ENCODE results near the gene ALG3. TPM values are rescaled to one million over a fixed set of nuclear protein-coding genes. Genes with fewer than 3 reads are reported as not detected.

The ALG3 gene
- polyA plus RNA-seq, 4 donors = 13.0 to 87.4 (median 32.3) TPM

DNA sequence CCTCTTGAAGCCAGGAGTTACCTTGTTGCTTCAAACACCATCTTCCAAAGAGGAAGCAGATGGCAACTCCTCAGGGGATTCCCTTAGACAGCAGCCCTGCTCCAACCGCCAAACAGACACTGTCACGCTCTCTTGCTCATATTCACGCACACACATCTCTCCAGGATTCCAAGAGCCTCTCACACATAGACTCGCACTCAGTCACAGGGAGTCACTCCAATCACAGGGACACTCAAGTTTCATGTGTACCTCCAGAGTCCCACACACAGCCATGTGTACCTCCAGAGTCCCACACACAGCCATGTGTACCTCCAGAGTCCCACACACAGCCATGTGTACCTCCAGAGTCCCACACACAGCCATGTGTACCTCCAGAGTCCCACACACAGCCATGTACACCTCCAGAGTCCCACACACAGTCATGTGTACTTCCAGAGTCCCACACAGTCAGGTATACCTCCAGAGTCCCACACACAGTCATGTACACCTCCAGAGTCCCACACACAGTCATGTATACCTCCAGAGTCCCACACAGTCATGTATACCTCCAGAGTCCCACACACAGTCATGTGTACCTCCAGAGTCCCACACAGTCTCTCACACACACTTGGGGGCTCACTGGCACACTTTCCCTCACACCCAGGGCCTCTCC is 13.3 kb downstream of the ALG3 start:
- Histone ChIP-seq H3K4me3 (ENCODE audit: low read depth in 1 of 3, low read length in 3 of 3) (no peak overlapping the region), H3K9me3 (ENCODE audit: control insufficient read depth in 2 of 2, insufficient read depth in 1 of 2, low read depth in 1 of 2, low read length in 1 of 2) (peaks cover 0 to 2% of the 10 kb centered on the region in 2 donors), H3K27ac (ENCODE audit: low read depth in 1 of 3, low read length in 2 of 3) (no peak overlapping the region), H3K36me3 (ENCODE audit: control insufficient read depth in 3 of 3, insufficient read depth in 2 of 3, low read depth in 1 of 3, low read length in 3 of 3) (peaks cover 0 to 2% (median 0%) of the 10 kb centered on the region in 3 donors), H3K4me1 (ENCODE audit: control insufficient read depth in 3 of 3, insufficient read depth in 2 of 3, low read depth in 1 of 3, low read length in 2 of 3) (no peaks in the 10 kb centered on the region), H3K27me3 (ENCODE audit: control insufficient read depth in 3 of 3, insufficient read depth in 3 of 3, low read length in 3 of 3) (peaks cover 0 to 37% (median 17%) of the 10 kb centered on the region in 3 donors)
- WGBS, 3 donors = 82 to 91% (median 86%) methylated on average over 4 of the region's 4 CpGs
- FAIRE-seq = no peak
- no peak for DNase-seq

GRCh38 chr3:184234671-184235380 is 13.9 kb downstream of the ALG3 start:
- H3K27ac ChIP-seq (ENCODE audit: low read depth in 1 of 3, low read length in 2 of 3) = no peak overlapping the region
- peaks cover 0 to 2% (median 0%) of the 10 kb centered on the region in 3 donors for H3K4me1 ChIP-seq (ENCODE audit: control insufficient read depth in 3 of 3, insufficient read depth in 2 of 3, low read depth in 1 of 3, low read length in 2 of 3)
- FAIRE-seq (no peak), DNase-seq (no peak)
- H3K27me3 ChIP-seq (ENCODE audit: control insufficient read depth in 3 of 3, insufficient read depth in 3 of 3, low read length in 3 of 3) = peaks cover 0 to 41% (median 21%) of the 10 kb centered on the region in 3 donors
- H3K9me3 ChIP-seq (ENCODE audit: control insufficient read depth in 2 of 2, insufficient read depth in 1 of 2, low read depth in 1 of 2, low read length in 1 of 2) = peaks cover 0 to 2% of the 10 kb centered on the region in 2 donors
- H3K36me3 ChIP-seq (ENCODE audit: control insufficient read depth in 3 of 3, insufficient read depth in 2 of 3, low read depth in 1 of 3, low read length in 3 of 3) = peaks cover 0 to 2% (median 0%) of the 10 kb centered on the region in 3 donors
- WGBS, 3 donors = 82 to 90% (median 87%) methylated on average over 19 of the region's 19 CpGs
- no peak overlapping the region for H3K4me3 ChIP-seq (ENCODE audit: low read depth in 1 of 3, low read length in 3 of 3)

DNA sequence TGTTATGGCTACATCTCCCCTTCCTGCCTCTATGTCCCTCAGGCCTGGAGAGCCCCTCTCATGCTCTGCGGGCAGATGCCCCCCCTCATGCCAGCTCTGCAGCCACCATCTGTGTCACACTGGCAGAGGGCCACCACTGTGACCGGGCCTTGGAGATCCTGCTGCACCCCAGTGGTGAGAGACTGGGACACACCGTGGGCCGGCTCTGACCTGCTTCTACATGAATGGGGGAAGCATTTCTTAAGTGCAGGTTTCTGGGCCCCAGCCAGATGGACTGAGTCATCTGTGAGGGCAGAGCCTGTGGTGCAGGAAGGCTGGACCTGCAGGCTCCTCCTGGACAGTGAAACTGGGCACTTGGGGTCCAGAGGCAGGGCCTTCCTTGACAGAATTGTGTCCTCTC is 14.5 kb downstream of the ALG3 start:
- FAIRE-seq (no peak), DNase-seq (no peak)

GRCh38 chr3:184233127-184233843 is 15.5 kb downstream of the ALG3 start:
- 86 to 88% (median 87%) methylated on average over 21 to 23 of the region's 23 CpGs for WGBS, 3 donors
- Histone ChIP-seq H3K4me1 (ENCODE audit: control insufficient read depth in 3 of 3, insufficient read depth in 2 of 3, low read depth in 1 of 3, low read length in 2 of 3) (peaks cover 0 to 5% (median 0%) of the 10 kb centered on the region in 3 donors), H3K27me3 (ENCODE audit: control insufficient read depth in 3 of 3, insufficient read depth in 3 of 3, low read length in 3 of 3) (peaks cover 0 to 54% (median 27%) of the 10 kb centered on the region in 3 donors), H3K4me3 (ENCODE audit: low read depth in 1 of 3, low read length in 3 of 3) (no peak overlapping the region), H3K36me3 (ENCODE audit: control insufficient read depth in 3 of 3, insufficient read depth in 2 of 3, low read depth in 1 of 3, low read length in 3 of 3) (peaks cover 0 to 2% (median 0%) of the 10 kb centered on the region in 3 donors), H3K27ac (ENCODE audit: low read depth in 1 of 3, low read length in 2 of 3) (no peak overlapping the region), H3K9me3 (ENCODE audit: control insufficient read depth in 2 of 2, insufficient read depth in 1 of 2, low read depth in 1 of 2, low read length in 1 of 2) (no peaks in the 10 kb centered on the region)
- FAIRE-seq (no peak), DNase-seq (no peak)

More for the DNA sequence above, 14.5 kb downstream of the ALG3 start:
- peaks cover 0 to 45% (median 24%) of the 10 kb centered on the region in 3 donors for H3K27me3 ChIP-seq (ENCODE audit: control insufficient read depth in 3 of 3, insufficient read depth in 3 of 3, low read length in 3 of 3)
- H3K9me3 ChIP-seq (ENCODE audit: control insufficient read depth in 2 of 2, insufficient read depth in 1 of 2, low read depth in 1 of 2, low read length in 1 of 2) = peaks cover 0 to 2% of the 10 kb centered on the region in 2 donors
- H3K4me3 ChIP-seq (ENCODE audit: low read depth in 1 of 3, low read length in 3 of 3) = no peak overlapping the region
- H3K27ac ChIP-seq (ENCODE audit: low read depth in 1 of 3, low read length in 2 of 3) = no peak overlapping the region
- H3K4me1 ChIP-seq (ENCODE audit: control insufficient read depth in 3 of 3, insufficient read depth in 2 of 3, low read depth in 1 of 3, low read length in 2 of 3) = peaks cover 0 to 5% (median 0%) of the 10 kb centered on the region in 3 donors
- WGBS, 3 donors = 30 to 39% (median 33%) methylated on average over 4 of the region's 4 CpGs
- H3K36me3 ChIP-seq (ENCODE audit: control insufficient read depth in 3 of 3, insufficient read depth in 2 of 3, low read depth in 1 of 3, low read length in 3 of 3) = peaks cover 0 to 2% (median 0%) of the 10 kb centered on the region in 3 donors

GRCh38 chr3:184231671-184232070 is 17.1 kb downstream of the ALG3 start:
- Histone ChIP-seq H3K27me3 (ENCODE audit: control insufficient read depth in 3 of 3, insufficient read depth in 3 of 3, low read length in 3 of 3) (peaks cover 0 to 63% (median 27%) of the 10 kb centered on the region in 3 donors), H3K9me3 (ENCODE audit: control insufficient read depth in 2 of 2, insufficient read depth in 1 of 2, low read depth in 1 of 2, low read length in 1 of 2) (no peaks in the 10 kb centered on the region), H3K27ac (ENCODE audit: low read depth in 1 of 3, low read length in 2 of 3) (no peak overlapping the region), H3K36me3 (ENCODE audit: control insufficient read depth in 3 of 3, insufficient read depth in 2 of 3, low read depth in 1 of 3, low read length in 3 of 3) (peaks cover 0 to 2% (median 0%) of the 10 kb centered on the region in 3 donors), H3K4me3 (ENCODE audit: low read depth in 1 of 3, low read length in 3 of 3) (no peak overlapping the region), H3K4me1 (ENCODE audit: control insufficient read depth in 3 of 3, insufficient read depth in 2 of 3, low read depth in 1 of 3, low read length in 2 of 3) (peaks cover 0 to 5% (median 0%) of the 10 kb centered on the region in 3 donors)
- FAIRE-seq = no peak
- 49 to 64% (median 49%) methylated on average over 3 of the region's 3 CpGs for WGBS, 3 donors
- DNase-seq = no peak

DNA sequence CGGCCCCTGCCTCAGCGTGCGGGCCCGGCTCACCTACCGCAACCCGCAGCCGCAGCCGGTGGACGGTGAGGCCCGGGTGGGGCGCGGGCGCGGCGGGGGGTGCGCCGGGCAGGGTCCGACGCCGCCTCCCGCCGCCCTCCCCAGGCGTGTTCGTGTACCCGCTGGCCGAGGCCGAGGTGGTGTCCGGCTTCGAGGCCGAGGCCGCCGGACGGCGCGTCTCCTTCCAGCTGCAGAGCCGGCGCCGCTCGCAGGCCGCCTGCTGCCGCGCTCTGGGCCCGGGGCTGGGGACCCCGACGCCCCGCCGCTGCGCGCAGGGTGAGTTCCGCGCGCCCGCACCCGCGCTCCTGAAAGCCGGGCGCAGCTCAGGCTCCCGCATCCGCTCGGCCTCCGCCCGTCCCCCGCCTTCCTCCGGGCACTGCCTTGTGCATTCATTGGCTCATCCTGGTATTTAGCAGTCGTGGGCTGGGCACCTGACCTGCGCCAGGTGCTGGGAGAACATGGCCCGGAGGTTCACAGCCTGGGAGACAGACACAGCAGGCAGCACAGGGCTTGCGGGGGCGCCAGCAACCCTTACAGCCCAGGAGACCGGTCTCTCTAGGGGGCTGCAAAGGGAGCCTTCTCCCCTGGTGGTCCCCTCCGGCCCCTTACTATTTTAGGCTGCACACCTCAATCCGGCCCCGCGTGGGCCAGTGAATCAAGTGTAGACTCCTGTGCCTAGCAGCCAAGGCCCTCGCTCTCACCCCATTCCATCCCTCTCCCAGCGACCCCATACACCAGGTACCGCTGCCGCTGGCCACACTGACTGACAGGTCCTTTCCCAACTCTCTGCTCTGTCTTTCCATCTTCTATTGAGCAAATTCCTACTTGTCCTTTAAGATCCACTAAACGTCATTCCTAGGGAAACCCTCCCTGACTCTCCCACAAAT is 17.9 kb downstream of the ALG3 start:
- Histone ChIP-seq H3K27me3 (ENCODE audit: control insufficient read depth in 3 of 3, insufficient read depth in 3 of 3, low read length in 3 of 3) (peaks cover 0 to 64% (median 27%) of the 10 kb centered on the region in 3 donors), H3K27ac (ENCODE audit: low read depth in 1 of 3, low read length in 2 of 3) (no peak overlapping the region), H3K4me1 (ENCODE audit: control insufficient read depth in 3 of 3, insufficient read depth in 2 of 3, low read depth in 1 of 3, low read length in 2 of 3) (peaks cover 0 to 5% (median 0%) of the 10 kb centered on the region in 3 donors), H3K9me3 (ENCODE audit: control insufficient read depth in 2 of 2, insufficient read depth in 1 of 2, low read depth in 1 of 2, low read length in 1 of 2) (no peaks in the 10 kb centered on the region), H3K4me3 (ENCODE audit: low read depth in 1 of 3, low read length in 3 of 3) (peak overlapping the region in 1 of 3 donors; percentile 40), H3K36me3 (ENCODE audit: control insufficient read depth in 3 of 3, insufficient read depth in 2 of 3, low read depth in 1 of 3, low read length in 3 of 3) (peaks cover 0 to 2% (median 0%) of the 10 kb centered on the region in 3 donors)
- 4 to 6% (median 5%) methylated on average over 55 to 79 of the region's 79 CpGs for WGBS, 3 donors
- DNase-seq = peak; percentile 34 to 40
- FAIRE-seq = no peak

GRCh38 chr3:184230081-184230602 is 18.6 kb downstream of the ALG3 start:
- H3K4me3 ChIP-seq (ENCODE audit: low read depth in 1 of 3, low read length in 3 of 3) = peak overlapping the region in 2 of 3 donors; percentile 40 to 43

More at GRCh38 chr3:184230081-184230602, 18.6 kb downstream of the ALG3 start:
- Histone ChIP-seq H3K4me1 (ENCODE audit: control insufficient read depth in 3 of 3, insufficient read depth in 2 of 3, low read depth in 1 of 3, low read length in 2 of 3) (peaks cover 0 to 5% (median 0%) of the 10 kb centered on the region in 3 donors), H3K36me3 (ENCODE audit: control insufficient read depth in 3 of 3, insufficient read depth in 2 of 3, low read depth in 1 of 3, low read length in 3 of 3) (peaks cover 0 to 2% (median 0%) of the 10 kb centered on the region in 3 donors), H3K27me3 (ENCODE audit: control insufficient read depth in 3 of 3, insufficient read depth in 3 of 3, low read length in 3 of 3) (peaks cover 0 to 61% (median 27%) of the 10 kb centered on the region in 3 donors), H3K9me3 (ENCODE audit: control insufficient read depth in 2 of 2, insufficient read depth in 1 of 2, low read depth in 1 of 2, low read length in 1 of 2) (no peaks in the 10 kb centered on the region), H3K27ac (ENCODE audit: low read depth in 1 of 3, low read length in 2 of 3) (peak overlapping the region in 1 of 3 donors; percentile 33)
- FAIRE-seq (no peak), DNase-seq (peak in 1 of 2 donors; percentile 75)
- 1% methylated on average over 34 to 61 of the region's 61 CpGs for WGBS, 3 donors

Measured in small intestine (tissue), 7 donors.